ENCODE data around the gene MLPH. TPM values are rescaled to one million over a fixed set of nuclear protein-coding genes. Genes with fewer than 3 reads are reported as not detected.

MLPH gene
- total and polyA plus RNA-seq, 4 donors = 1.6 to 25.9 (median 22.3) TPM

DNA sequence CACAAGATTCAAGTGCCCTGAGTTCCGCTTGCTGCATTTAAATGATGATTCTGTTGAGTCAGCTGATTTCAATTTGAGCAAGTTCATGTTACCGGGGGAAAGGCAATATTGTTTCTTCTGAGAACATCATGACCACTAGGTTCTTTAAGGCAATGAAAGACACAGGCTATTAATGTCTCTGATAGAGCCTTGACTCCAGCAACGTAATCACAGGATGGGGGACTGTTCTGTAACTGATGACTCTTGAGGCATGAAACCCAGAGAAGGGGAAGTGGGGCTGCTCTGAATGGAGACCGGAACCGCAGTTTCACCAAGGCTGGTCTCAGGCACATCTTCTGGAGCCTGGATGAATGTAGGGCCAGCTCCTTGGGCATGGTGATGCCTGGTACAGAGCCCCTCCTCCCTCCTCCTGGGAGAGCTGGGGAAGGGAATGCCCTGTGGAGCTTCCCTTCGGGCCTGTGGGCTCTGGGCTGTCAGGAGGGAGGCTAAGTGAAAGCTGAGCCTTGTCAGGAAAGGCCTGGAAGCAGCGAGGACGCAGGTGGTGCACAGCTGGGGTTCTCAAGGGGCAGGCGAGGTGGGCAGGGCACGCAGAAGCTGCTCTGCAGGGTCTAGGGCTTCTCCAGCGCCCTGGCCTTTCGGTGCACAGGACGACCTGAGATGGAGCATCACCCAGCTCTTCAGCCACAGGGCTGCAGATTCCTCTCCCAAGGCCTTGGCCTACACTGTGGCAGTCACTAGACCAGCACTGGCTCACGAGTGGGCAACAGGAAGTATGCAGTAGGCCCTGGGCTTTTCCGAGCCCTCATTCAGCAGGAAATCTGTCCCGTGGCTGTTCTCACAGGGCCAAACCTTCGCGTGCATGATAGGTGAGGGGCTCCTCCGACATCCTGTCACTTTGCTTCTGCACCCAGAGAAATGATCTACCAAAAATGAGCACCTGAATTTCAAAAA is 42.7 kb downstream of the MLPH start:
- DNase-seq (ENCODE audit: low spot score) = no peak
- H3K27me3 ChIP-seq (ENCODE audit: control insufficient read depth in 4 of 4, insufficient read depth in 4 of 4, low read length in 3 of 4) = no peaks in the 10 kb centered on the region
- H3K4me1 ChIP-seq (ENCODE audit: control insufficient read depth in 4 of 4, insufficient read depth in 4 of 4, low read length in 3 of 4) = peaks cover 2 to 6% (median 4%) of the 10 kb centered on the region in 4 donors
- TF ChIP-seq RXRA (IDR thresholded peaks at IDR 0.05) (no peak), RAD21 (IDR thresholded peaks at IDR 0.05) (no peak)
- H3K36me3 ChIP-seq (ENCODE audit: control insufficient read depth in 4 of 4, insufficient read depth in 3 of 4, low read depth in 1 of 4, low read length in 3 of 4) = peaks cover 4 to 21% (median 12%) of the 10 kb centered on the region in 4 donors
- WGBS = 92% methylated on average over 19 of the region's 19 CpGs
- H3K9me3 ChIP-seq (ENCODE audit: control insufficient read depth in 4 of 4, low read length in 3 of 4) = no peaks in the 10 kb centered on the region
- no peak overlapping the region for H3K27ac ChIP-seq (ENCODE audit: low read depth in 1 of 2, low read length in 2 of 2)
- H3K4me3 ChIP-seq (ENCODE audit: low read depth in 1 of 3, low read length in 3 of 3) = no peak overlapping the region
- no peak overlapping the region for H3K9ac ChIP-seq (ENCODE audit: low read depth in 1 of 2, low read length in 2 of 2)

DNA sequence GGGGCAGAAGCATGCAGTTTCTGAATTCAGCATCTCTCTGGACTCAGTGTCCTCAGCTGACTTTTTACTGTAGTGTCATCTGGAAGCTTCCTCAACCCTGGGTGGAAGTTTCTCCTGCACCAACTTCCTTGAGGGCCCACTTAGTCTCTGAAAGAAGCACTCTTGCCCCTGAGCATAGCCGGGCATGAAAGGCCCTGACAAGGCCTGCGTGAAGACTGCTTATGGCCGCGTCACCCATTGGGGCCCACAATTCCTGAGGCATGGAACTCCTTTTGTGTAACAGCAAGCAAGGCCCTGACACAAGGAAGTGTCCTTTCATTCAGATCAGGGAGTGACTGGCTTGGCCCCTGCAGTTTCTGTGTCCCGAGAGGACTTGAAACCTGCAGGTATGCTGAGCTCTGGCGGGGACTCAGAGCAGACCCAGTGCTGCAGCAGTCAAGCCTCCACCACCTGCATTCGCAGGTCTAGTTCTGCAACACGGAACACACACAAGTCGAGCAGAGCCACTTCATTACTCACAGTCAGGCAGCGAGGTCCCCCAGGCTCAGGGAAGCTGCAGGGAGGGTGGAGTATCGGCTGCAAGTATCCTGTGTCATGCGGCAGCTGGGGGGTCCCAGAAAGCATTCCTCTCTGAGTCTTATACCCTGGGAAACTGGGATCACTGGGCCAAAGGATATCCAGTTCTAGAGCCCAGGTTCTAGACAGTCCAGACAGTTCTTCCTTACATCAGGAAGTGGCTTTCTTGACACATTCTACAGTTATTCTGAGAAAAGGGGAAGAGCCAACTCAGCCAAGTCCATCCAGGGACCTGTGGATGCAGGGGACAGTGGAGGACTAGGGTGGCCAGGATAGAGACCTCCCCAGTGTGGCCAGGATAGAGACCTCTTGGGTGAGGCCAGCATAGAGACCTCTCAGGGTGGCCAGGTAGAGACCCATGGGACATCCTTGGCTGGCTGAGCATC is 43.7 kb downstream of the MLPH start:
- Histone ChIP-seq H3K27ac (ENCODE audit: low read depth in 1 of 2, low read length in 2 of 2) (no peak overlapping the region), H3K9me3 (ENCODE audit: control insufficient read depth in 4 of 4, low read length in 3 of 4) (no peaks in the 10 kb centered on the region), H3K27me3 (ENCODE audit: control insufficient read depth in 4 of 4, insufficient read depth in 4 of 4, low read length in 3 of 4) (no peaks in the 10 kb centered on the region), H3K4me1 (ENCODE audit: control insufficient read depth in 4 of 4, insufficient read depth in 4 of 4, low read length in 3 of 4) (no peaks in the 10 kb centered on the region), H3K36me3 (ENCODE audit: control insufficient read depth in 4 of 4, insufficient read depth in 3 of 4, low read depth in 1 of 4, low read length in 3 of 4) (peaks cover 4 to 21% (median 12%) of the 10 kb centered on the region in 4 donors), H3K4me3 (ENCODE audit: low read depth in 1 of 3, low read length in 3 of 3) (no peak overlapping the region), H3K9ac (ENCODE audit: low read depth in 1 of 2, low read length in 2 of 2) (no peak overlapping the region)
- 98% methylated on average over 12 of the region's 12 CpGs for whole genome bisulfite sequencing
- TF ChIP-seq JUND (IDR thresholded peaks at IDR 0.05) = no peak
- TF ChIP-seq RXRA (IDR thresholded peaks at IDR 0.05) = no peak
- TF ChIP-seq SP1 (IDR thresholded peaks at IDR 0.05) = no peak
- TF ChIP-seq, protein P1, sequence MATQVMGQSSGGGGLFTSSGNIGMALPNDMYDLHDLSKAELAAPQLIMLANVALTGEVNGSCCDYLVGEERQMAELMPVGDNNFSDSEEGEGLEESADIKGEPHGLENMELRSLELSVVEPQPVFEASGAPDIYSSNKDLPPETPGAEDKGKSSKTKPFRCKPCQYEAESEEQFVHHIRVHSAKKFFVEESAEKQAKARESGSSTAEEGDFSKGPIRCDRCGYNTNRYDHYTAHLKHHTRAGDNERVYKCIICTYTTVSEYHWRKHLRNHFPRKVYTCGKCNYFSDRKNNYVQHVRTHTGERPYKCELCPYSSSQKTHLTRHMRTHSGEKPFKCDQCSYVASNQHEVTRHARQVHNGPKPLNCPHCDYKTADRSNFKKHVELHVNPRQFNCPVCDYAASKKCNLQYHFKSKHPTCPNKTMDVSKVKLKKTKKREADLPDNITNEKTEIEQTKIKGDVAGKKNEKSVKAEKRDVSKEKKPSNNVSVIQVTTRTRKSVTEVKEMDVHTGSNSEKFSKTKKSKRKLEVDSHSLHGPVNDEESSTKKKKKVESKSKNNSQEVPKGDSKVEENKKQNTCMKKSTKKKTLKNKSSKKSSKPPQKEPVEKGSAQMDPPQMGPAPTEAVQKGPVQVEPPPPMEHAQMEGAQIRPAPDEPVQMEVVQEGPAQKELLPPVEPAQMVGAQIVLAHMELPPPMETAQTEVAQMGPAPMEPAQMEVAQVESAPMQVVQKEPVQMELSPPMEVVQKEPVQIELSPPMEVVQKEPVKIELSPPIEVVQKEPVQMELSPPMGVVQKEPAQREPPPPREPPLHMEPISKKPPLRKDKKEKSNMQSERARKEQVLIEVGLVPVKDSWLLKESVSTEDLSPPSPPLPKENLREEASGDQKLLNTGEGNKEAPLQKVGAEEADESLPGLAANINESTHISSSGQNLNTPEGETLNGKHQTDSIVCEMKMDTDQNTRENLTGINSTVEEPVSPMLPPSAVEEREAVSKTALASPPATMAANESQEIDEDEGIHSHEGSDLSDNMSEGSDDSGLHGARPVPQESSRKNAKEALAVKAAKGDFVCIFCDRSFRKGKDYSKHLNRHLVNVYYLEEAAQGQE (IDR thresholded peaks at IDR 0.05) = no peak
- TF ChIP-seq, protein P2, sequence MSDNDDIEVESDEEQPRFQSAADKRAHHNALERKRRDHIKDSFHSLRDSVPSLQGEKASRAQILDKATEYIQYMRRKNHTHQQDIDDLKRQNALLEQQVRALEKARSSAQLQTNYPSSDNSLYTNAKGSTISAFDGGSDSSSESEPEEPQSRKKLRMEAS (IDR thresholded peaks at IDR 0.05) = no peak
- TF ChIP-seq FOXA2 (IDR thresholded peaks at IDR 0.05) = no peak
- TF ChIP-seq, protein P3, sequence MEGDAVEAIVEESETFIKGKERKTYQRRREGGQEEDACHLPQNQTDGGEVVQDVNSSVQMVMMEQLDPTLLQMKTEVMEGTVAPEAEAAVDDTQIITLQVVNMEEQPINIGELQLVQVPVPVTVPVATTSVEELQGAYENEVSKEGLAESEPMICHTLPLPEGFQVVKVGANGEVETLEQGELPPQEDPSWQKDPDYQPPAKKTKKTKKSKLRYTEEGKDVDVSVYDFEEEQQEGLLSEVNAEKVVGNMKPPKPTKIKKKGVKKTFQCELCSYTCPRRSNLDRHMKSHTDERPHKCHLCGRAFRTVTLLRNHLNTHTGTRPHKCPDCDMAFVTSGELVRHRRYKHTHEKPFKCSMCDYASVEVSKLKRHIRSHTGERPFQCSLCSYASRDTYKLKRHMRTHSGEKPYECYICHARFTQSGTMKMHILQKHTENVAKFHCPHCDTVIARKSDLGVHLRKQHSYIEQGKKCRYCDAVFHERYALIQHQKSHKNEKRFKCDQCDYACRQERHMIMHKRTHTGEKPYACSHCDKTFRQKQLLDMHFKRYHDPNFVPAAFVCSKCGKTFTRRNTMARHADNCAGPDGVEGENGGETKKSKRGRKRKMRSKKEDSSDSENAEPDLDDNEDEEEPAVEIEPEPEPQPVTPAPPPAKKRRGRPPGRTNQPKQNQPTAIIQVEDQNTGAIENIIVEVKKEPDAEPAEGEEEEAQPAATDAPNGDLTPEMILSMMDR (IDR thresholded peaks at IDR 0.05; ENCODE audit: low read depth, low read length, missing input control) = no peak
- DNase-seq (ENCODE audit: low spot score) = no peak
